GM19372 (cell line): ENCODE results near the gene APBA1.

Experiments used
- ATAC-seq: cut with Tn5 transposase; IDR thresholded peaks from one replicate; pipeline ENCODE4 v1.9.1; 2021; ENCODE audit warnings: mild to moderate bottlenecking, low read depth, moderate library complexity; ENCODE audit not compliant: unreplicated experiment

APBA1 gene

GRCh38 chr9:69494208-69494607 is 178.0 kb downstream of the APBA1 start:
- no peak for ATAC-seq

GRCh38 chr9:69486498-69486897 is 185.7 kb downstream of the APBA1 start:
- ATAC-seq, result no peak

GRCh38 chr9:69485466-69485865 is 186.7 kb downstream of the APBA1 start:
- ATAC-seq, result no peak

GRCh38 chr9:69483886-69484422 is 188.2 kb downstream of the APBA1 start:
- no peak for ATAC-seq

- no peak for ATAC-seq
Measured at GRCh38 chr9:69476797-69477196, 195.4 kb downstream of the APBA1 start.

GRCh38 chr9:69476016-69476415 is 196.2 kb downstream of the APBA1 start:
- no peak for ATAC-seq

- no peak for ATAC-seq
Measured at GRCh38 chr9:69474821-69475220, 197.3 kb downstream of the APBA1 start.

GRCh38 chr9:69472101-69472620 is 200.0 kb downstream of the APBA1 start:
- ATAC-seq, result no peak

GRCh38 chr9:69471433-69471832 is 200.7 kb downstream of the APBA1 start:
- no peak for ATAC-seq

- no peak for ATAC-seq
Measured at GRCh38 chr9:69470186-69470977, 201.8 kb downstream of the APBA1 start.

GRCh38 chr9:69469136-69469535 is 203.0 kb downstream of the APBA1 start:
- no peak for ATAC-seq

GRCh38 chr9:69468380-69468779 is 203.8 kb downstream of the APBA1 start:
- ATAC-seq, result no peak

- ATAC-seq, result no peak
Measured at GRCh38 chr9:69466151-69466550, 206.0 kb downstream of the APBA1 start.

GRCh38 chr9:69465473-69465872 is 206.7 kb downstream of the APBA1 start:
- no peak for ATAC-seq

- no peak for ATAC-seq
Measured at GRCh38 chr9:69463497-69464068, 208.6 kb downstream of the APBA1 start.

- no peak for ATAC-seq
Measured at GRCh38 chr9:69462394-69462793, 209.8 kb downstream of the APBA1 start.

- no peak for ATAC-seq
Measured at GRCh38 chr9:69461103-69461887, 210.9 kb downstream of the APBA1 start.

- no peak for ATAC-seq
Measured at GRCh38 chr9:69460012-69460411, 212.2 kb downstream of the APBA1 start.

- no peak for ATAC-seq
Measured at GRCh38 chr9:69458176-69458575, 214.0 kb downstream of the APBA1 start.

- no peak for ATAC-seq
Measured at GRCh38 chr9:69456201-69456600, 216.0 kb downstream of the APBA1 start.

- no peak for ATAC-seq
Measured at GRCh38 chr9:69455311-69455710, 216.9 kb downstream of the APBA1 start.
